Nephron progenitor cell (in vitro differentiated cells): ENCODE data around the gene TRPC1.

ENCODE experiments used
- DNase-seq: peaks from one replicate; pipeline ENCODE4 v3.0.0; 2021
- H3K27ac Mint-ChIP-seq: 2 replicates; pipeline ENCODE4 v1.8.0; 2021; ENCODE audit warnings: mild to moderate bottlenecking, moderate library complexity, mixed read lengths
- H3K27me3 Mint-ChIP-seq: 2 replicates; pipeline ENCODE4 v1.8.0; 2021; ENCODE audit warnings: mild to moderate bottlenecking, low read depth, mixed read lengths; ENCODE audit not compliant: poor library complexity
- H3K36me3 Mint-ChIP-seq: 2 replicates; pipeline ENCODE4 v1.8.0; 2021; ENCODE audit warnings: low read depth, mixed read lengths
- H3K4me1 Mint-ChIP-seq: 2 replicates; pipeline ENCODE4 v1.8.0; 2021; ENCODE audit warnings: mixed read lengths
- H3K4me3 Mint-ChIP-seq: 2 replicates; pipeline ENCODE4 v1.8.0; 2021; ENCODE audit warnings: mild to moderate bottlenecking, moderate library complexity, mixed read lengths
- H3K9me3 Mint-ChIP-seq: 2 replicates; pipeline ENCODE4 v1.8.0; 2021; ENCODE audit warnings: mild to moderate bottlenecking, moderate library complexity, mixed read lengths
- CTCF ChIP-seq: fragments of 200-600 bp; sonication (generic); IDR thresholded peaks from 2 replicates; pipeline ENCODE4 v1.5.0; 2021; ENCODE audit warnings: antibody characterized with exemption

TRPC1 gene

GRCh38 chr3:142857056-142857455, 133.2 kb downstream of the TRPC1 start:
- H3K27me3 Mint-ChIP-seq, result peaks cover 12% of the 10 kb centered on the region
- no peaks in the 10 kb centered on the region for H3K9me3 Mint-ChIP-seq
- H3K36me3 Mint-ChIP-seq, result no peaks in the 10 kb centered on the region
- H3K4me3 Mint-ChIP-seq, result no peak overlapping the region
- no peak for DNase-seq
- TF ChIP-seq CTCF, result no peak
- no peak overlapping the region for H3K27ac Mint-ChIP-seq
- H3K4me1 Mint-ChIP-seq, result peaks cover 9% of the 10 kb centered on the region
